OCI-LY1 (cell line): ENCODE measurements around the gene NEDD4L.

Experiments
- H2AFZ ChIP-seq: fragments of 200-600 bp; sonication (generic), shearing (Covaris generic); 2 replicates; pipeline ENCODE4 v1.6.0; 2014; ENCODE audit warnings: antibody characterized with exemption, mild to moderate bottlenecking, low read length
- H3F3A ChIP-seq: fragments of 200-600 bp; sonication (generic), shearing (Covaris generic); 2 replicates; pipeline ENCODE4 v1.6.0; 2014; ENCODE audit warnings: mild to moderate bottlenecking, antibody characterized with exemption, low read length, moderate library complexity; ENCODE audit not compliant: insufficient read depth
- H3K27ac ChIP-seq: fragments of 200-600 bp; sonication (generic); 2 replicates; pipeline ENCODE4 v1.5.1; 2014; ENCODE audit warnings: low read length, mixed run types, mild to moderate bottlenecking, low read depth; ENCODE audit not compliant: poor library complexity, severe bottlenecking
- H3K27me3 ChIP-seq: fragments of 200-600 bp; sonication (generic); 2 replicates; pipeline ENCODE4 v1.6.0; 2014; ENCODE audit warnings: antibody characterized with exemption, mild to moderate bottlenecking, low read length, moderate library complexity; ENCODE audit not compliant: insufficient read depth
- H3K36me3 ChIP-seq: fragments of 200-600 bp; sonication (generic); 2 replicates; pipeline ENCODE4 v1.6.1; 2014; ENCODE audit warnings: mild to moderate bottlenecking, antibody characterized with exemption, low read length, moderate library complexity, mixed read lengths; ENCODE audit not compliant: insufficient read depth
- H3K4me1 ChIP-seq: fragments of 200-600 bp; sonication (generic); 2 replicates; pipeline ENCODE4 v1.5.1; 2014; ENCODE audit warnings: mild to moderate bottlenecking, low read length, moderate library complexity; ENCODE audit not compliant: insufficient read depth, severe bottlenecking
- H3K4me2 ChIP-seq: fragments of 200-600 bp; sonication (generic), shearing (Covaris generic); 2 replicates; pipeline ENCODE4 v1.6.1; 2014; ENCODE audit warnings: low read length
- H3K4me3 ChIP-seq: fragments of 200-600 bp; sonication (generic); 2 replicates; pipeline ENCODE4 v1.5.1; 2014; ENCODE audit warnings: low read length, low read depth, mild to moderate bottlenecking, mixed read lengths; ENCODE audit not compliant: poor library complexity, severe bottlenecking
- H3K79me2 ChIP-seq: fragments of 200-600 bp; shearing (Covaris generic); 2 replicates; pipeline ENCODE4 v1.6.1; 2016; ENCODE audit warnings: mixed run types, low read length, mixed read lengths; ENCODE audit not compliant: insufficient read depth
- H3K9ac ChIP-seq: fragments of 200-600 bp; sonication (generic), shearing (Covaris generic); 2 replicates; pipeline ENCODE4 v1.6.1; 2014; ENCODE audit warnings: mild to moderate bottlenecking, low read length, mixed read lengths
- H3K9me2 ChIP-seq: fragments of 200-600 bp; sonication (generic), shearing (Covaris generic); 2 replicates; pipeline ENCODE4 v1.6.1; 2014; ENCODE audit warnings: low read depth, mild to moderate bottlenecking, low read length, mixed read lengths
- H3K9me3 ChIP-seq: fragments of 200-600 bp; shearing (Covaris generic); 2 replicates; pipeline ENCODE4 v1.6.1; 2014; ENCODE audit warnings: low read length, mixed read lengths
- H4K20me1 ChIP-seq: fragments of 200-600 bp; sonication (generic), shearing (Covaris generic); 2 replicates; pipeline ENCODE4 v1.6.0; 2016; ENCODE audit warnings: mild to moderate bottlenecking, low read length; ENCODE audit not compliant: insufficient read depth
- CTCF ChIP-seq: fragments of 200-600 bp; sonication (generic), shearing (Covaris generic); IDR thresholded peaks from 2 replicates; pipeline ENCODE4 v1.5.1; 2017; ENCODE audit warnings: mild to moderate bottlenecking, antibody characterized with exemption, low read length, moderate library complexity, mixed read lengths
- EZH2 ChIP-seq: fragments of 200-600 bp; sonication (generic), shearing (Covaris generic); IDR thresholded peaks from 2 replicates; pipeline ENCODE4 v1.8.0; 2017; ENCODE audit warnings: borderline replicate concordance, mixed run types, mild to moderate bottlenecking, antibody characterized with exemption, low read length, moderate library complexity, mixed read lengths

Gene NEDD4L

GRCh38 chr18:58069099-58069498 is 25.1 kb downstream of the NEDD4L start:
- no peak overlapping the region for H3K4me3 ChIP-seq
- no peaks in the 10 kb centered on the region for H3K4me1 ChIP-seq
- no peaks in the 10 kb centered on the region for H3F3A ChIP-seq
- H2AFZ ChIP-seq = no peak overlapping the region
- no peak overlapping the region for H3K4me2 ChIP-seq
- H3K27ac ChIP-seq = no peak overlapping the region
- no peaks in the 10 kb centered on the region for H3K36me3 ChIP-seq
- no peak overlapping the region for H3K9ac ChIP-seq
- no peaks in the 10 kb centered on the region for H3K79me2 ChIP-seq
- H3K9me3 ChIP-seq = no peaks in the 10 kb centered on the region
- H3K9me2 ChIP-seq = no peaks in the 10 kb centered on the region
- H3K27me3 ChIP-seq = 0 out of 2 replicates have a peak, but pooled peaks cover 4% of the 10 kb centered on the region
- no peak for TF ChIP-seq CTCF
- no peak for TF ChIP-seq EZH2
- no peaks in the 10 kb centered on the region for H4K20me1 ChIP-seq

- Histone ChIP-seq H3K27ac (no peak overlapping the region), H3K27me3 (0 out of 2 replicates have a peak, but pooled peaks cover 4% of the 10 kb centered on the region), H3K4me1 (no peaks in the 10 kb centered on the region), H3K4me3 (no peak overlapping the region), H3K79me2 (no peaks in the 10 kb centered on the region), H3F3A (no peaks in the 10 kb centered on the region), H3K9me3 (no peaks in the 10 kb centered on the region), H3K36me3 (no peaks in the 10 kb centered on the region), H2AFZ (no peak overlapping the region), H3K4me2 (no peak overlapping the region), H3K9ac (no peak overlapping the region), H4K20me1 (no peaks in the 10 kb centered on the region), H3K9me2 (no peaks in the 10 kb centered on the region)
- TF ChIP-seq EZH2 (no peak), CTCF (no peak)
Observed at GRCh38 chr18:58069721-58070292, 25.8 kb downstream of the NEDD4L start.

GRCh38 chr18:58076052-58076451 is 32.0 kb downstream of the NEDD4L start:
- Histone ChIP-seq H3K27me3 (no peaks in the 10 kb centered on the region), H3K9me3 (no peaks in the 10 kb centered on the region), H3K4me2 (no peak overlapping the region), H3K4me1 (no peaks in the 10 kb centered on the region), H3F3A (no peaks in the 10 kb centered on the region), H4K20me1 (no peaks in the 10 kb centered on the region), H3K36me3 (no peaks in the 10 kb centered on the region), H3K9ac (no peak overlapping the region), H2AFZ (no peak overlapping the region), H3K9me2 (no peaks in the 10 kb centered on the region), H3K4me3 (no peak overlapping the region), H3K27ac (no peak overlapping the region), H3K79me2 (no peaks in the 10 kb centered on the region)
- TF ChIP-seq EZH2 (no peak), CTCF (no peak)
